OCI-LY3 (cell line): ENCODE measurements around the gene PSMD10.

Experiments
- H2AFZ ChIP-seq: fragments of 200-600, 300-600 bp; shearing (Covaris generic); 2 replicates; pipeline ENCODE4 v1.6.0; 2014; ENCODE audit warnings: antibody characterized with exemption, low read depth, low read length
- H3K27ac ChIP-seq: fragments of 200-600, 300-600 bp; sonication (generic); 2 replicates; pipeline ENCODE4 v1.5.1; 2014; ENCODE audit warnings: mild to moderate bottlenecking, low read length, moderate library complexity, mixed read lengths
- H3K27me3 ChIP-seq: fragments of 200-600, 300-600 bp; sonication (generic); 2 replicates; pipeline ENCODE4 v1.6.1; 2014; ENCODE audit warnings: low read depth, low read length, mixed read lengths
- H3K36me3 ChIP-seq: fragments of 200-600, 300-600 bp; sonication (generic); replicated peaks from 2 replicates; pipeline ENCODE3; 2014; ENCODE audit warnings: low read depth, low read length, mixed read lengths
- H3K4me1 ChIP-seq: fragments of 300-600, 200-600 bp; sonication (generic); 2 replicates; pipeline ENCODE4 v1.6.1; 2014; ENCODE audit warnings: low read length, mixed read lengths
- H3K4me2 ChIP-seq: fragments of 200-600, 300-600 bp; sonication (generic); 2 replicates; pipeline ENCODE4 v1.6.1; 2014; ENCODE audit warnings: low read length, mixed read lengths
- H3K4me3 ChIP-seq: fragments of 300-600, 200-600 bp; sonication (generic); 2 replicates; pipeline ENCODE4 v1.5.1; 2014; ENCODE audit warnings: antibody characterized with exemption, mild to moderate bottlenecking, low read length, moderate library complexity
- H3K79me2 ChIP-seq: fragments of 300-600, 200-600 bp; shearing (Covaris generic); 2 replicates; pipeline ENCODE4 v1.6.1; 2014; ENCODE audit warnings: mild to moderate bottlenecking, low read length, mixed read lengths
- H3K9ac ChIP-seq: fragments of 300-600, 200-600 bp; shearing (Covaris generic); 2 replicates; pipeline ENCODE4 v1.6.0; 2014; ENCODE audit warnings: mild to moderate bottlenecking, low read length, moderate library complexity
- H3K9me3 ChIP-seq: fragments of 200-600, 300-600 bp; shearing (Covaris generic); 2 replicates; pipeline ENCODE4 v1.6.1; 2014; ENCODE audit warnings: low read length, mixed read lengths; ENCODE audit not compliant: insufficient read depth
- H4K20me1 ChIP-seq: fragments of 200-600, 300-600 bp; sonication (generic); 2 replicates; pipeline ENCODE4 v1.6.1; 2016; ENCODE audit warnings: low read length, mixed read lengths; ENCODE audit not compliant: insufficient read depth
- CTCF ChIP-seq: fragments of 200-600, 300-600 bp; sonication (generic); IDR thresholded peaks from 2 replicates; pipeline ENCODE4 v1.5.1; 2014; ENCODE audit warnings: antibody characterized with exemption, low read length, low read depth
- EZH2phosphoT487 ChIP-seq: fragments of 200-600 bp; shearing (Covaris generic); IDR thresholded peaks from 2 replicates; pipeline ENCODE4 v1.6.1; 2018; ENCODE audit warnings: antibody characterized with exemption, mixed run types, low read depth

The PSMD10 gene

GRCh38 chrX:108132034-108132433, 40.7 kb upstream of the PSMD10 start:
- Histone ChIP-seq H3K79me2 (no peaks in the 10 kb centered on the region), H2AFZ (no peak overlapping the region), H3K4me3 (no peak overlapping the region), H3K27me3 (no peaks in the 10 kb centered on the region), H4K20me1 (no peaks in the 10 kb centered on the region), H3K9me3 (no peaks in the 10 kb centered on the region), H3K4me2 (no peak overlapping the region), H3K36me3 (no peaks in the 10 kb centered on the region), H3K27ac (no peak overlapping the region), H3K4me1 (no peaks in the 10 kb centered on the region), H3K9ac (no peak overlapping the region)
- TF ChIP-seq EZH2phosphoT487 (no peak), CTCF (no peak)

DNA sequence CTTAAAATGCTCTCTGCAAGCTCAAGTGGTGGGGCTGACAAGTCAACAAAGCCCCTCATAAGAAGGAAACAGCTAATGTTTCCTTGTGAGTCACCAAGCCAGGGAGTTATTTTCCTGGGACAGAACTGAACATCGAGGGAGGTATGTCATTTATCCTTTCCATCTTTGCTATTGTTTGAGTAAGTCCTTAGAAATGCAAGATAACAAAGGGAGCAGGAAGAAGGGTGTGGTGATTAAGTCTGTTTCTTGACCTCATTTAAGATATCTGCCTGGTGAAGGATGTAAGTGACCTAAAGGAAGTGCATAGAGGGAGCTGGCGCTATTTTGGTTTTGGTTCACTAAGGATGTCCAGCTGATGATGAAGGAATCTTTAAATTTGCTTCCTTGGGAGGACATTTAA, 40.1 kb upstream of the PSMD10 start:
- H3K27me3 ChIP-seq: no peaks in the 10 kb centered on the region
- TF ChIP-seq EZH2phosphoT487 (no peak), CTCF (no peak)
- no peak overlapping the region for H2AFZ ChIP-seq
- H3K9me3 ChIP-seq: no peaks in the 10 kb centered on the region
- no peak overlapping the region for H3K4me2 ChIP-seq
- no peak overlapping the region for H3K4me3 ChIP-seq
- H3K4me1 ChIP-seq: no peaks in the 10 kb centered on the region
- no peak overlapping the region for H3K27ac ChIP-seq
- no peaks in the 10 kb centered on the region for H3K79me2 ChIP-seq
- H3K9ac ChIP-seq: no peak overlapping the region
- H4K20me1 ChIP-seq: no peaks in the 10 kb centered on the region
- no peaks in the 10 kb centered on the region for H3K36me3 ChIP-seq

DNA sequence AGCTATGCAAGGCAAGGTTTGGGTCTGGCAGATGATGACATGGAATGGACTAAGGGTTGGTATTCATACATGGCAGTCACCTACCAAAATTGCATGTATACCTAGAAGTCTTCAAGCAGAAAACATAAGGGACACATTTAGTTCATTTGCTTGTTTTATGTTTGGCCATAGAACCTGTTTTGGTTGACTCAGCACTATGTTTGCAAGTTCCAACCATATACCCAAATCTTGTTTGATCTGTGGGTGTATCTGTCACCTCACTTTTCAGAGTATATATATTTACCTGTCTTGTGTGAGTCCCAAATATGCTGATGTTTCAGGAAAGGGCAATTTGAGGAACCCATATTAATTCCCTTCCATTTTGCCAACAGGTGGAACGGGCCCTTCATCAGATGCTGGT, 39.5 kb upstream of the PSMD10 start:
- H3K4me2 ChIP-seq: no peak overlapping the region
- H3K36me3 ChIP-seq: no peaks in the 10 kb centered on the region
- H3K27me3 ChIP-seq: no peaks in the 10 kb centered on the region
- no peaks in the 10 kb centered on the region for H4K20me1 ChIP-seq
- no peak overlapping the region for H3K4me3 ChIP-seq
- no peaks in the 10 kb centered on the region for H3K9me3 ChIP-seq
- H3K27ac ChIP-seq: no peak overlapping the region
- no peak overlapping the region for H3K9ac ChIP-seq
- H3K4me1 ChIP-seq: no peaks in the 10 kb centered on the region
- H3K79me2 ChIP-seq: no peaks in the 10 kb centered on the region
- TF ChIP-seq EZH2phosphoT487 (no peak), CTCF (no peak)
- H2AFZ ChIP-seq: no peak overlapping the region

- Histone ChIP-seq H3K9me3 (no peaks in the 10 kb centered on the region), H3K4me1 (no peaks in the 10 kb centered on the region), H4K20me1 (no peaks in the 10 kb centered on the region), H3K4me2 (no peak overlapping the region), H3K4me3 (no peak overlapping the region), H2AFZ (no peak overlapping the region), H3K79me2 (no peaks in the 10 kb centered on the region), H3K9ac (no peak overlapping the region), H3K36me3 (no peaks in the 10 kb centered on the region), H3K27ac (no peak overlapping the region), H3K27me3 (no peaks in the 10 kb centered on the region)
- TF ChIP-seq EZH2phosphoT487: no peak
- no peak for TF ChIP-seq CTCF
These were observed 35.8 kb upstream of the PSMD10 start for GRCh38 chrX:108127152-108127551.
